ENCODE measurements around the gene CCN2. TPM values are rescaled to one million over a fixed set of nuclear protein-coding genes. Genes with fewer than 3 reads are reported as not detected.

CCN2 gene
- total RNA-seq, 1 experiment from 2014 or later = 3.1 TPM

DNA sequence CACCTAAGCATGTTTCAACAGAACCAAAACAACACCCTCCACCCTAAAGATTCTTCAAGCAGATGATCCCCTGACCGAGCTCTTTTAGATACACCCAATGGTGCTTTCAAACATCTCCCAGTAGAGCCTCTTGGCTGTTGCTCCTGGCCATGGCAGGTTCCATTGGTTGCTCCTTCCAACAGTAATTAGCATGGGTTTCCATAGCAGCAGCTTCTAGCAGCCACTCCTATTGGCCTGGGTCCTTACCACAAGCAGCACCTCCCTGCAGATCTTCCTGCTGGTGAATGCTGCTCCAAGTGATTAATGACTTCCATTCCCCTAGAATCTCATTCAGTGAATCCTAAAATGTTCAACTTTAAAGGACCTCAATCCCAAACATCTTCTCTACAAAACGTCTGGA lies 13.9 kb downstream of the CCN2 start (continued):
- TF ChIP-seq, protein P1, sequence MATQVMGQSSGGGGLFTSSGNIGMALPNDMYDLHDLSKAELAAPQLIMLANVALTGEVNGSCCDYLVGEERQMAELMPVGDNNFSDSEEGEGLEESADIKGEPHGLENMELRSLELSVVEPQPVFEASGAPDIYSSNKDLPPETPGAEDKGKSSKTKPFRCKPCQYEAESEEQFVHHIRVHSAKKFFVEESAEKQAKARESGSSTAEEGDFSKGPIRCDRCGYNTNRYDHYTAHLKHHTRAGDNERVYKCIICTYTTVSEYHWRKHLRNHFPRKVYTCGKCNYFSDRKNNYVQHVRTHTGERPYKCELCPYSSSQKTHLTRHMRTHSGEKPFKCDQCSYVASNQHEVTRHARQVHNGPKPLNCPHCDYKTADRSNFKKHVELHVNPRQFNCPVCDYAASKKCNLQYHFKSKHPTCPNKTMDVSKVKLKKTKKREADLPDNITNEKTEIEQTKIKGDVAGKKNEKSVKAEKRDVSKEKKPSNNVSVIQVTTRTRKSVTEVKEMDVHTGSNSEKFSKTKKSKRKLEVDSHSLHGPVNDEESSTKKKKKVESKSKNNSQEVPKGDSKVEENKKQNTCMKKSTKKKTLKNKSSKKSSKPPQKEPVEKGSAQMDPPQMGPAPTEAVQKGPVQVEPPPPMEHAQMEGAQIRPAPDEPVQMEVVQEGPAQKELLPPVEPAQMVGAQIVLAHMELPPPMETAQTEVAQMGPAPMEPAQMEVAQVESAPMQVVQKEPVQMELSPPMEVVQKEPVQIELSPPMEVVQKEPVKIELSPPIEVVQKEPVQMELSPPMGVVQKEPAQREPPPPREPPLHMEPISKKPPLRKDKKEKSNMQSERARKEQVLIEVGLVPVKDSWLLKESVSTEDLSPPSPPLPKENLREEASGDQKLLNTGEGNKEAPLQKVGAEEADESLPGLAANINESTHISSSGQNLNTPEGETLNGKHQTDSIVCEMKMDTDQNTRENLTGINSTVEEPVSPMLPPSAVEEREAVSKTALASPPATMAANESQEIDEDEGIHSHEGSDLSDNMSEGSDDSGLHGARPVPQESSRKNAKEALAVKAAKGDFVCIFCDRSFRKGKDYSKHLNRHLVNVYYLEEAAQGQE (IDR thresholded peaks at IDR 0.05; ENCODE audit: low read depth) = no peak
- TF ChIP-seq TCF7L2 (IDR thresholded peaks at IDR 0.05; ENCODE audit: borderline replicate concordance, extremely low read depth, insufficient read depth, insufficient read length) (no peak), SP1 (IDR thresholded peaks at IDR 0.05; ENCODE audit: low read depth) (no peak), RAD21 (IDR thresholded peaks at IDR 0.05; ENCODE audit: low read depth) (no peak), POLR2A (IDR thresholded peaks at IDR 0.05; ENCODE audit: borderline replicate concordance, extremely low read depth, insufficient read depth, insufficient read length) (no peak)
- TF ChIP-seq, protein P2, sequence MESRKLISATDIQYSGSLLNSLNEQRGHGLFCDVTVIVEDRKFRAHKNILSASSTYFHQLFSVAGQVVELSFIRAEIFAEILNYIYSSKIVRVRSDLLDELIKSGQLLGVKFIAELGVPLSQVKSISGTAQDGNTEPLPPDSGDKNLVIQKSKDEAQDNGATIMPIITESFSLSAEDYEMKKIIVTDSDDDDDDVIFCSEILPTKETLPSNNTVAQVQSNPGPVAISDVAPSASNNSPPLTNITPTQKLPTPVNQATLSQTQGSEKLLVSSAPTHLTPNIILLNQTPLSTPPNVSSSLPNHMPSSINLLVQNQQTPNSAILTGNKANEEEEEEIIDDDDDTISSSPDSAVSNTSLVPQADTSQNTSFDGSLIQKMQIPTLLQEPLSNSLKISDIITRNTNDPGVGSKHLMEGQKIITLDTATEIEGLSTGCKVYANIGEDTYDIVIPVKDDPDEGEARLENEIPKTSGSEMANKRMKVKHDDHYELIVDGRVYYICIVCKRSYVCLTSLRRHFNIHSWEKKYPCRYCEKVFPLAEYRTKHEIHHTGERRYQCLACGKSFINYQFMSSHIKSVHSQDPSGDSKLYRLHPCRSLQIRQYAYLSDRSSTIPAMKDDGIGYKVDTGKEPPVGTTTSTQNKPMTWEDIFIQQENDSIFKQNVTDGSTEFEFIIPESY (IDR thresholded peaks at IDR 0.05; ENCODE audit: extremely low read depth, insufficient replicate concordance, low read length) = no peak

DNA sequence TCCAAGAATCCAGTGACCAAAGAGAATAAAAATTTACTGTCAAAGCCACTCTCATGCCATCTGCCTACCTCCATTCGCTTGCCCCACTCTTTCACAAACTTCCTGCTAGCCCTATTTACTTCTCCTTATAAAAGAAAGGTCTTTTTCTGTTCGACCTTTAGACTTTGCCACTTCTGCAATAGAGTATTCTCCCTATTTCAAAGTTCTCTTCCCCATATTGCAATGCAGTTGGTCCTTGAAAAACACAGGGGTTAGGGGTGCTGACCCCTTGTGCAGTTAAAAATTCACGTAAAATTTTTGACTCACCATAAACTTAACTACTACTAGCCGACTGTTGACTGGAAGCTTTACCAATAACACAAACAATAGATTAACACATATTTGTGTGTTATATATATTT lies 15.0 kb downstream of the CCN2 start:
- CTCF ChIA-PET = no interaction called here

More for the DNA sequence above, 15.0 kb downstream of the CCN2 start:
- POLR2A ChIA-PET = no interaction called here
- no peak for DNase-seq (ENCODE audit: low read depth, low spot score)
- Histone ChIP-seq H3K27me3 (ENCODE audit: insufficient read depth, low read length) (no peaks in the 10 kb centered on the region), H3K9ac (ENCODE audit: low read length) (no peak overlapping the region), H2AFZ (ENCODE audit: low read depth, low read length, poor library complexity, severe bottlenecking) (no peak overlapping the region), H3K79me2 (ENCODE audit: insufficient read depth, low read length) (no peaks in the 10 kb centered on the region), H3K36me3 (ENCODE audit: control insufficient read depth in 1 of 2, insufficient read depth in 2 of 2, low read length in 2 of 2) (no peaks in the 10 kb centered on the region), H3K9me3 (ENCODE audit: control insufficient read depth in 1 of 2, insufficient read depth in 1 of 2, low read depth in 1 of 2, low read length in 2 of 2) (no peaks in the 10 kb centered on the region), H3K4me2 (ENCODE audit: low read length) (no peak overlapping the region), H3K27ac (ENCODE audit: low read depth, low read length) (no peak overlapping the region), H4K20me1 (ENCODE audit: insufficient read depth) (no peaks in the 10 kb centered on the region), H3K4me1 (ENCODE audit: control insufficient read depth in 1 of 2, insufficient read depth in 2 of 2, low read length in 2 of 2) (no peaks in the 10 kb centered on the region), H3K4me3 (replicated peaks in 1 of 2; ENCODE audit: low read depth in 1 of 2, low read length in 2 of 2) (no peak overlapping the region), H3K9me2 (ENCODE audit: insufficient read depth) (no peaks in the 10 kb centered on the region)
- no TSS peak for BruUV-seq (replicated peaks)
- intact Hi-C loops (cut with micrococcal nuclease) = no loop called here
- no peak for ATAC-seq
- TF ChIP-seq FOSL1 (IDR thresholded peaks at IDR 0.05; ENCODE audit: low read depth) (no peak), ZNF274 (IDR thresholded peaks at IDR 0.05; ENCODE audit: low read depth, low read length) (no peak), RAD21 (IDR thresholded peaks at IDR 0.05; ENCODE audit: low read depth) (no peak)
- RAD21 ChIA-PET (ENCODE audit: low non-redundant PET in 1 of 2, low total read pairs in 2 of 2, uncharacterized antibody in 2 of 2, unreplicated experiment in 2 of 2) = no interaction called here
